ENCODE results near the gene MS4A4A.

GRCh38 chr11:60334005-60334620 is 53.6 kb downstream of the MS4A4A start:
- TF ChIP-seq POLR2AphosphoS5 (IDR thresholded peaks at IDR 0.05; ENCODE audit: low read depth, low read length) (no peak), POLR2A (IDR thresholded peaks at IDR 0.05; ENCODE audit: low read depth, low read length) (no peak)
